HG03378 (cell line): ENCODE data around the gene HINFP.
"Not testable (repeated sequence)": the region's sequence is repeated elsewhere in the genome, so short reads cannot be mapped to it uniquely, and the experiment has no call there.

Source experiments
- ATAC-seq: cut with Tn5 transposase; IDR thresholded peaks from one replicate; pipeline ENCODE4 v1.9.1; 2021; ENCODE audit warnings: mild to moderate bottlenecking, moderate library complexity; ENCODE audit not compliant: unreplicated experiment

HINFP gene

GRCh38 chr11:119184399-119184798, 63.0 kb downstream of the HINFP start:
- ATAC-seq: not testable (repeated sequence)
